Fibroblast of lung (primary cell): ENCODE data around the gene ARHGAP1. TPM values are rescaled to one million over a fixed set of nuclear protein-coding genes. Genes with fewer than 3 reads are reported as not detected.
A peak's percentile ranks its signal among the peaks of the same experiment; 100 is the strongest.

ENCODE experiments used
- DNase-seq, 2 donors: peaks; one replicate each; pipeline versions ENCODE4 v3.0.0 to v3.0.0-alpha.2; 2010; ENCODE audit warnings: low read depth in 2 of 2
- H2AFZ ChIP-seq: 2 replicates; pipeline ENCODE4 v1.5.1; 2012; ENCODE audit warnings: low read length, control low read depth, inconsistent platforms
- H3K27ac ChIP-seq: 2 replicates; pipeline ENCODE4 v1.5.1; 2011; ENCODE audit warnings: low read length, control low read depth; ENCODE audit not compliant: insufficient read depth
- H3K27me3 ChIP-seq: 2 replicates; pipeline ENCODE4 v1.5.1; 2011; ENCODE audit warnings: mild to moderate bottlenecking, low read length; ENCODE audit not compliant: control insufficient read depth, insufficient read depth
- H3K36me3 ChIP-seq: 2 replicates; pipeline ENCODE4 v1.5.1; 2011; ENCODE audit warnings: low read length; ENCODE audit not compliant: control insufficient read depth, insufficient read depth
- H3K4me1 ChIP-seq: 2 replicates; pipeline ENCODE4 v1.5.1; 2011; ENCODE audit warnings: low read length; ENCODE audit not compliant: control insufficient read depth, insufficient read depth; ENCODE audit errors: extremely low read depth
- H3K4me2 ChIP-seq: 2 replicates; pipeline ENCODE4 v1.5.1; 2011; ENCODE audit warnings: low read length, control low read depth; ENCODE audit not compliant: insufficient read depth; ENCODE audit errors: extremely low read depth
- H3K4me3 ChIP-seq, 4 experiments: fragments of 200-600 bp in 1 of 4; sonication (generic) in 1 of 4; replicated peaks in 1 of 4; 2 replicates each; pipeline ENCODE4 v1.5.1; 2011 to 2016; ENCODE audit warnings: low read length in 4 of 4, low read depth in 3 of 4, mild to moderate bottlenecking in 3 of 4, control low read depth in 2 of 4, inconsistent platforms in 1 of 4, mixed read lengths in 1 of 4; ENCODE audit not compliant: insufficient read depth in 1 of 4; ENCODE audit errors: control extremely low read depth in 1 of 4
- H3K79me2 ChIP-seq: 2 replicates; pipeline ENCODE4 v1.5.1; 2012; ENCODE audit warnings: mild to moderate bottlenecking, low read length, inconsistent platforms; ENCODE audit not compliant: control insufficient read depth, insufficient read depth
- H3K9ac ChIP-seq: 2 replicates; pipeline ENCODE4 v1.5.1; 2011; ENCODE audit warnings: mild to moderate bottlenecking, low read length, control low read depth; ENCODE audit not compliant: insufficient read depth
- H3K9me3 ChIP-seq: 2 replicates; pipeline ENCODE4 v1.5.1; 2012; ENCODE audit warnings: low read depth, low read length; ENCODE audit not compliant: control insufficient read depth, insufficient read depth
- H4K20me1 ChIP-seq: 2 replicates; pipeline ENCODE4 v1.5.1; 2011; ENCODE audit warnings: low read length; ENCODE audit not compliant: control insufficient read depth, insufficient read depth; ENCODE audit errors: extremely low read depth
- EZH2 ChIP-seq: IDR thresholded peaks from 2 replicates; pipeline ENCODE4 v1.5.1; 2012; ENCODE audit warnings: low read length, control low read depth, mild to moderate bottlenecking; ENCODE audit errors: missing control alignments
- polyA plus RNA-seq, 2 donors: library from polyadenylated mRNA; depleted of rRNA in 1 of 2; stranded (reverse) in 1 of 2; unstranded in 1 of 2; fragments of >200 nt; gene quantifications; 2 replicates each; pipeline ENCODE4 v1.2.1, GENCODE V29; 2011 to 2012; ENCODE audit warnings: missing spikeins in 1 of 2
- total RNA-seq: library from RNA; depleted of rRNA; stranded (reverse); fragments of >200 nt; gene quantifications from 2 replicates; pipeline ENCODE4 v1.2.1, GENCODE V29; 2014
- TF ChIP-seq, protein P1 (sequence below), 2 donors: IDR thresholded peaks in 1 of 2; conservative IDR thresholded peaks in 1 of 2; 1 replicate in 1 of 2; 2 replicates in 1 of 2; pipeline ENCODE4 v1.5.1; 2011 to 2012; ENCODE audit warnings: low read length in 2 of 2, control low read depth in 1 of 2, inconsistent platforms in 1 of 2, low read depth in 1 of 2, mild to moderate bottlenecking in 1 of 2

Gene ARHGAP1
- total and polyA plus RNA-seq, 2 donors (not counting 1 experiment from before 2014, with no cell fraction given): 34.4 to 38.0 TPM

DNA sequence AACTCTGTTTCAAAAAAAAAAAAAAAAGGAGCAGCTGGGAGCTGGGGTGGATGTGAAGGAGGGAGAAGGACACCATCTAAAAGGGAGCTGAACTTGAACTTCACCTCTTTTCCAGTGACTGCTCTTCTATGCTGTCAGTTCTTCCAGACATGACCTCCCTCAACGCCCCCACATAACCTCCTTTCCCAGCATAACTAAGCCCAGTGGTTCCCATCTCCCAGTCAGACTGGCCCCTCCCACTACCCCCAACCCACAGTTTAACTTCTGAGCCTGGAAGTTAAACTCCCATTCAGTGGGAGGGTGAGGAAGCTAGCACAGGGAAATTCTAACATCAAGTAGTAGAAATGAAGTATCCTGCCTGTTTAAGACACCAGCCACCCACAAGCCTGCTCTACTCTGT, 1.8 kb downstream of the ARHGAP1 start:
- Histone ChIP-seq H3K79me2 (peaks cover 50% of the 10 kb centered on the region), H3K9ac (no peak overlapping the region)
- no peak for DNase-seq

GRCh38 chr11:46697723-46698122, 2.7 kb downstream of the ARHGAP1 start:
- Histone ChIP-seq H3K79me2 (peaks cover 46% of the 10 kb centered on the region), H3K4me1 (peaks cover 12% of the 10 kb centered on the region), H2AFZ (no peak overlapping the region), H4K20me1 (no peaks in the 10 kb centered on the region), H3K36me3 (peaks cover 24% of the 10 kb centered on the region), H3K9ac (peak overlapping the region; percentile 20), H3K27me3 (no peaks in the 10 kb centered on the region), H3K27ac (peak overlapping the region; percentile 57), H3K9me3 (no peaks in the 10 kb centered on the region), H3K4me2 (peak overlapping the region; percentile 40), H3K4me3 (peak overlapping the region in 1 of 4 experiments; percentile 24)
- no peak for DNase-seq
- no peak for TF ChIP-seq EZH2
- TF ChIP-seq, protein P1, sequence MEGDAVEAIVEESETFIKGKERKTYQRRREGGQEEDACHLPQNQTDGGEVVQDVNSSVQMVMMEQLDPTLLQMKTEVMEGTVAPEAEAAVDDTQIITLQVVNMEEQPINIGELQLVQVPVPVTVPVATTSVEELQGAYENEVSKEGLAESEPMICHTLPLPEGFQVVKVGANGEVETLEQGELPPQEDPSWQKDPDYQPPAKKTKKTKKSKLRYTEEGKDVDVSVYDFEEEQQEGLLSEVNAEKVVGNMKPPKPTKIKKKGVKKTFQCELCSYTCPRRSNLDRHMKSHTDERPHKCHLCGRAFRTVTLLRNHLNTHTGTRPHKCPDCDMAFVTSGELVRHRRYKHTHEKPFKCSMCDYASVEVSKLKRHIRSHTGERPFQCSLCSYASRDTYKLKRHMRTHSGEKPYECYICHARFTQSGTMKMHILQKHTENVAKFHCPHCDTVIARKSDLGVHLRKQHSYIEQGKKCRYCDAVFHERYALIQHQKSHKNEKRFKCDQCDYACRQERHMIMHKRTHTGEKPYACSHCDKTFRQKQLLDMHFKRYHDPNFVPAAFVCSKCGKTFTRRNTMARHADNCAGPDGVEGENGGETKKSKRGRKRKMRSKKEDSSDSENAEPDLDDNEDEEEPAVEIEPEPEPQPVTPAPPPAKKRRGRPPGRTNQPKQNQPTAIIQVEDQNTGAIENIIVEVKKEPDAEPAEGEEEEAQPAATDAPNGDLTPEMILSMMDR (conservative IDR thresholded peaks at IDR 0.05 in 1 of 2, IDR thresholded peaks at IDR 0.05 in 1 of 2; ENCODE audit: low read depth in 1 of 2, low read length in 2 of 2): no peak

More for the DNA sequence above, 1.8 kb downstream of the ARHGAP1 start:
- Histone ChIP-seq H3K36me3 (peaks cover 29% of the 10 kb centered on the region), H4K20me1 (no peaks in the 10 kb centered on the region), H3K4me2 (peak overlapping the region; percentile 25), H3K9me3 (no peaks in the 10 kb centered on the region), H3K4me1 (peaks cover 12% of the 10 kb centered on the region), H3K4me3 (peak overlapping the region in 1 of 4 experiments; percentile 100), H3K27me3 (no peaks in the 10 kb centered on the region), H3K27ac (no peak overlapping the region), H2AFZ (no peak overlapping the region)
- TF ChIP-seq EZH2: no peak

GRCh38 chr11:46697303-46697702, 3.1 kb downstream of the ARHGAP1 start:
- Histone ChIP-seq H3K79me2 (peaks cover 42% of the 10 kb centered on the region), H3K4me2 (peak overlapping the region; percentile 13), H2AFZ (no peak overlapping the region), H3K4me1 (peaks cover 12% of the 10 kb centered on the region), H4K20me1 (no peaks in the 10 kb centered on the region), H3K36me3 (peaks cover 22% of the 10 kb centered on the region), H3K27ac (peak overlapping the region; percentile 57), H3K9me3 (no peaks in the 10 kb centered on the region), H3K27me3 (no peaks in the 10 kb centered on the region), H3K9ac (no peak overlapping the region), H3K4me3 (peak overlapping the region in 1 of 4 experiments; percentile 24)
- DNase-seq: peak in 1 of 2 donors; percentile 52
- TF ChIP-seq, protein P1 (conservative IDR thresholded peaks at IDR 0.05 in 1 of 2, IDR thresholded peaks at IDR 0.05 in 1 of 2; ENCODE audit: low read depth in 1 of 2, low read length in 2 of 2): no peak
- TF ChIP-seq EZH2: no peak
